HG03097 (cell line): ENCODE measurements around the gene SKI.
"Not testable (repeated sequence)": the region's sequence is repeated elsewhere in the genome, so short reads cannot be mapped to it uniquely, and the experiment has no call there.

Source experiments
- ATAC-seq: cut with Tn5 transposase; IDR thresholded peaks from one replicate; pipeline ENCODE4 v1.9.1; 2021; ENCODE audit not compliant: unreplicated experiment, low FRiP score

Gene SKI

GRCh38 chr1:2330519-2331199, 102.5 kb downstream of the SKI start:
- ATAC-seq, result no peak

GRCh38 chr1:2331200-2331544, 103.1 kb downstream of the SKI start:
- no peak for ATAC-seq

GRCh38 chr1:2331580-2331979, 103.5 kb downstream of the SKI start:
- not testable (repeated sequence) for ATAC-seq

- ATAC-seq, result no peak
Measured at GRCh38 chr1:2334366-2334765, 106.2 kb downstream of the SKI start.

GRCh38 chr1:2334883-2335534, 106.9 kb downstream of the SKI start:
- ATAC-seq, result no peak

GRCh38 chr1:2335721-2336455, 107.8 kb downstream of the SKI start:
- no peak for ATAC-seq

- ATAC-seq, result no peak
Measured at GRCh38 chr1:2336499-2336898, 108.4 kb downstream of the SKI start.

GRCh38 chr1:2337081-2337480, 109.0 kb downstream of the SKI start:
- ATAC-seq, result no peak

GRCh38 chr1:2337501-2337900, 109.4 kb downstream of the SKI start:
- ATAC-seq, result no peak

GRCh38 chr1:2339206-2340085, 111.3 kb downstream of the SKI start:
- no peak for ATAC-seq

- ATAC-seq, result no peak
Measured at GRCh38 chr1:2340086-2340917, 112.2 kb downstream of the SKI start.

GRCh38 chr1:2340918-2341254, 112.8 kb downstream of the SKI start:
- no peak for ATAC-seq

- no peak for ATAC-seq
Measured at GRCh38 chr1:2341706-2342383, 113.7 kb downstream of the SKI start.

GRCh38 chr1:2342384-2343022, 114.4 kb downstream of the SKI start:
- no peak for ATAC-seq

- no peak for ATAC-seq
Measured at GRCh38 chr1:2343023-2343935, 115.2 kb downstream of the SKI start.

- ATAC-seq, result no peak
Measured at GRCh38 chr1:2344121-2344681, 116.1 kb downstream of the SKI start.

GRCh38 chr1:2344744-2345296, 116.7 kb downstream of the SKI start:
- no peak for ATAC-seq
